Measurements from ENCODE around the gene TAPT1. TPM values are rescaled to one million over a fixed set of nuclear protein-coding genes. Genes with fewer than 3 reads are reported as not detected.
A peak's percentile ranks its signal among the peaks of the same experiment; 100 is the strongest.
"Not testable (repeated sequence)": the region's sequence is repeated elsewhere in the genome, so short reads cannot be mapped to it uniquely, and the experiment has no call there.

The TAPT1 gene
- total and polyA plus RNA-seq, 2 donors (not counting 1 experiment from before 2014, with no cell fraction given): 58.4 to 76.0 TPM

DNA sequence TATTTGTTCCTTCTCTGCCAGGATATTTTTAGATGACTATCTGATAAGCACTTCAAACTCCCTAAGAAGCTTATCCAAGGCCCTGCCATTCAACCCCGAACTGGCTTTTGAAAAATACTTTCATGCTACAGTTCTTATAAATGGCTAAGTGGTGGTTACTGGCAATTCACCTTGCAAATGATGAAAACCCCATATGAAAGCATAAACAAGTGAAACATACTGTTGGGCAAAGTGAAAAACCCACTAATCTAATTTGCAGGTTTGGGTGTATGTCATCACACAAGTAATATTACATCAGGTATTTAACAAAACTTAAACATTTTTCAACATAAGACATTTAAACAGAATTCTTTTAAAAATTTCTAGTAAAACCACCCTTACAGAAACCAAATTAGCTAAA lies 31.1 kb downstream of the TAPT1 start:
- H3K36me3 ChIP-seq (replicated peaks in 1 of 2; ENCODE audit: control extremely low read depth in 1 of 2, control insufficient read depth in 1 of 2, extremely low read depth in 1 of 2, insufficient read depth in 2 of 2, low read length in 1 of 2): peaks cover 23 to 35% of the 10 kb centered on the region in 2 experiments
- no peaks in the 10 kb centered on the region for H3K9me3 Mint-ChIP-seq (ENCODE audit: insufficient read depth)
- peaks cover 34% of the 10 kb centered on the region for H3K79me2 ChIP-seq (ENCODE audit: control insufficient read depth, insufficient read depth, low read length)
- H3K4me1 ChIP-seq (ENCODE audit: control insufficient read depth in 2 of 2, insufficient read depth in 2 of 2, low read length in 2 of 2): peaks cover 12 to 19% of the 10 kb centered on the region in 2 donors
- H3K27ac ChIP-seq (ENCODE audit: low read length in 2 of 2): peak overlapping the region in 1 of 2 donors; percentile 27
- no peak overlapping the region for H3K27ac Mint-ChIP-seq
- DNase-seq (no peak), ATAC-seq (ENCODE audit: low read depth) (no peak)
- ChIA-PET CTCF (interaction anchor here (0.9 to 3.3 kb wide), 4 partner anchors 12 to 390 kb away, joined by 3 to 50 read pairs (median 22); no protein-coding TSS in a partner anchor), POLR2A (no interaction called here)
- TF ChIP-seq, protein P1, sequence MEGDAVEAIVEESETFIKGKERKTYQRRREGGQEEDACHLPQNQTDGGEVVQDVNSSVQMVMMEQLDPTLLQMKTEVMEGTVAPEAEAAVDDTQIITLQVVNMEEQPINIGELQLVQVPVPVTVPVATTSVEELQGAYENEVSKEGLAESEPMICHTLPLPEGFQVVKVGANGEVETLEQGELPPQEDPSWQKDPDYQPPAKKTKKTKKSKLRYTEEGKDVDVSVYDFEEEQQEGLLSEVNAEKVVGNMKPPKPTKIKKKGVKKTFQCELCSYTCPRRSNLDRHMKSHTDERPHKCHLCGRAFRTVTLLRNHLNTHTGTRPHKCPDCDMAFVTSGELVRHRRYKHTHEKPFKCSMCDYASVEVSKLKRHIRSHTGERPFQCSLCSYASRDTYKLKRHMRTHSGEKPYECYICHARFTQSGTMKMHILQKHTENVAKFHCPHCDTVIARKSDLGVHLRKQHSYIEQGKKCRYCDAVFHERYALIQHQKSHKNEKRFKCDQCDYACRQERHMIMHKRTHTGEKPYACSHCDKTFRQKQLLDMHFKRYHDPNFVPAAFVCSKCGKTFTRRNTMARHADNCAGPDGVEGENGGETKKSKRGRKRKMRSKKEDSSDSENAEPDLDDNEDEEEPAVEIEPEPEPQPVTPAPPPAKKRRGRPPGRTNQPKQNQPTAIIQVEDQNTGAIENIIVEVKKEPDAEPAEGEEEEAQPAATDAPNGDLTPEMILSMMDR (IDR thresholded peaks at IDR 0.05): no peak
- TF ChIP-seq EZH2 (IDR thresholded peaks at IDR 0.05; ENCODE audit: borderline replicate concordance, insufficient read depth, low read depth, low read length, poor library complexity, severe bottlenecking): no peak
- no peak overlapping the region for H3K4me3 Mint-ChIP-seq
- no peak overlapping the region for H2AFZ ChIP-seq (ENCODE audit: insufficient read depth, low read depth, low read length, poor library complexity, severe bottlenecking)
- H3K27me3 Mint-ChIP-seq: no peaks in the 10 kb centered on the region
- intact Hi-C loops (cut with micrococcal nuclease): loop anchor here (5.0 kb wide), 1 partner anchor 247 kb away; no protein-coding TSS in a partner anchor
- H4K20me1 ChIP-seq (ENCODE audit: control insufficient read depth, insufficient read depth, low read length, poor library complexity, severe bottlenecking): peaks cover 19% of the 10 kb centered on the region
- H3K4me2 ChIP-seq (replicated peaks; ENCODE audit: low read depth, low read length, poor library complexity, severe bottlenecking): no peak overlapping the region
- H3K4me3 ChIP-seq (ENCODE audit: control extremely low read depth in 1 of 5, extremely low read depth in 1 of 5, insufficient read depth in 1 of 5, low read depth in 2 of 5, low read length in 4 of 5): no peak overlapping the region
- no CpG with 5 or more reads among the region's 1 CpG for WGBS (ENCODE audit: insufficient coverage)
- H3K4me1 Mint-ChIP-seq: peaks cover 29% of the 10 kb centered on the region
- no peaks in the 10 kb centered on the region for H3K27me3 ChIP-seq (replicated peaks in 1 of 4; ENCODE audit: control extremely low read depth in 1 of 4, control insufficient read depth in 3 of 4, insufficient read depth in 4 of 4, low read length in 3 of 4)
- no peak overlapping the region for H3K9ac ChIP-seq (ENCODE audit: low read length)
- no peaks in the 10 kb centered on the region for H3K9me3 ChIP-seq (ENCODE audit: control extremely low read depth in 1 of 3, control insufficient read depth in 2 of 3, insufficient read depth in 1 of 3, low read length in 2 of 3)

- CTCF ChIA-PET: interaction anchor here (2.9 to 3.3 kb wide), 2 partner anchors 12 to 71 kb away, joined by 35 to 50 read pairs; no protein-coding TSS in a partner anchor
Observed at GRCh38 chr4:16194798-16195197, 31.5 kb downstream of the TAPT1 start.

More at GRCh38 chr4:16194798-16195197, 31.5 kb downstream of the TAPT1 start:
- WGBS (ENCODE audit: insufficient coverage): no CpG with 5 or more reads among the region's 4 CpGs
- DNase-seq; H3K27me3 ChIP-seq (replicated peaks in 1 of 4; ENCODE audit: control extremely low read depth in 1 of 4, control insufficient read depth in 3 of 4, insufficient read depth in 4 of 4, low read length in 3 of 4); H2AFZ ChIP-seq (ENCODE audit: insufficient read depth, low read depth, low read length, poor library complexity, severe bottlenecking); H3K9me3 ChIP-seq (ENCODE audit: control extremely low read depth in 1 of 3, control insufficient read depth in 2 of 3, insufficient read depth in 1 of 3, low read length in 2 of 3); H3K9ac ChIP-seq (ENCODE audit: low read length); H3K9me3 Mint-ChIP-seq (ENCODE audit: insufficient read depth); H3K4me2 ChIP-seq (replicated peaks; ENCODE audit: low read depth, low read length, poor library complexity, severe bottlenecking); H3K4me3 Mint-ChIP-seq; H3K27me3 Mint-ChIP-seq; H3K4me3 ChIP-seq (ENCODE audit: control extremely low read depth in 1 of 5, extremely low read depth in 1 of 5, insufficient read depth in 1 of 5, low read depth in 2 of 5, low read length in 4 of 5); H3K27ac ChIP-seq (ENCODE audit: low read length in 2 of 2); ATAC-seq (ENCODE audit: low read depth); H3K27ac Mint-ChIP-seq; POLR2A ChIA-PET: not testable (repeated sequence)
- intact Hi-C loops (cut with micrococcal nuclease): loop anchor here (5.0 kb wide), 1 partner anchor 248 kb away; no protein-coding TSS in a partner anchor
- peaks cover 26 to 35% of the 10 kb centered on the region in 2 experiments for H3K36me3 ChIP-seq (replicated peaks in 1 of 2; ENCODE audit: control extremely low read depth in 1 of 2, control insufficient read depth in 1 of 2, extremely low read depth in 1 of 2, insufficient read depth in 2 of 2, low read length in 1 of 2)
- H3K79me2 ChIP-seq (ENCODE audit: control insufficient read depth, insufficient read depth, low read length): peaks cover 33% of the 10 kb centered on the region
- H4K20me1 ChIP-seq (ENCODE audit: control insufficient read depth, insufficient read depth, low read length, poor library complexity, severe bottlenecking): peaks cover 14% of the 10 kb centered on the region
- H3K4me1 Mint-ChIP-seq: peaks cover 26% of the 10 kb centered on the region
- peaks cover 12 to 19% of the 10 kb centered on the region in 2 donors for H3K4me1 ChIP-seq (ENCODE audit: control insufficient read depth in 2 of 2, insufficient read depth in 2 of 2, low read length in 2 of 2)

All from B cell (primary cell).